HG03175 (cell line): ENCODE results near the gene ZBTB44.

Experiments
- ATAC-seq: cut with Tn5 transposase; IDR thresholded peaks from one replicate; pipeline ENCODE4 v1.9.1; 2021; ENCODE audit warnings: mild to moderate bottlenecking, moderate library complexity; ENCODE audit not compliant: unreplicated experiment

The ZBTB44 gene

DNA sequence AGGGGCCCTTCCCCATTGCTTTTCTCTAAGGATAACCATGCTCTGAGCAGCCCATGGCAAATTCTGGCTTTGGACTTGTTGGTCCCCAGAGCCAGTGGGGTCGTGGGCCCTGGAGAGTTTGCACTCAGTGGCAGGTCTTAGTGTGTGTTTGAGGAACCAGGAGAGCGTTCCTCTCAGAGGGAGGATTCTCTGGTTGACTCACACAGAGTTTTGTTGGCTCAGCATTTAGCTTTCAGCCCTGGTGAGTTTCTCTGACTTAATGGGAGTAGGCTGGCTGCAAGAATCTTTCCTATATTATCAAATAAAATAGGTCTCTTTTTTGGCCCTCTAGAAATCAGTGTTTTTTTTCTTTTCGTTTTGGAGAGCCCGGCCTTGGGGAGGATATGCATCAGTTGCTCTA is 134.2 kb downstream of the ZBTB44 start:
- ATAC-seq = no peak

DNA sequence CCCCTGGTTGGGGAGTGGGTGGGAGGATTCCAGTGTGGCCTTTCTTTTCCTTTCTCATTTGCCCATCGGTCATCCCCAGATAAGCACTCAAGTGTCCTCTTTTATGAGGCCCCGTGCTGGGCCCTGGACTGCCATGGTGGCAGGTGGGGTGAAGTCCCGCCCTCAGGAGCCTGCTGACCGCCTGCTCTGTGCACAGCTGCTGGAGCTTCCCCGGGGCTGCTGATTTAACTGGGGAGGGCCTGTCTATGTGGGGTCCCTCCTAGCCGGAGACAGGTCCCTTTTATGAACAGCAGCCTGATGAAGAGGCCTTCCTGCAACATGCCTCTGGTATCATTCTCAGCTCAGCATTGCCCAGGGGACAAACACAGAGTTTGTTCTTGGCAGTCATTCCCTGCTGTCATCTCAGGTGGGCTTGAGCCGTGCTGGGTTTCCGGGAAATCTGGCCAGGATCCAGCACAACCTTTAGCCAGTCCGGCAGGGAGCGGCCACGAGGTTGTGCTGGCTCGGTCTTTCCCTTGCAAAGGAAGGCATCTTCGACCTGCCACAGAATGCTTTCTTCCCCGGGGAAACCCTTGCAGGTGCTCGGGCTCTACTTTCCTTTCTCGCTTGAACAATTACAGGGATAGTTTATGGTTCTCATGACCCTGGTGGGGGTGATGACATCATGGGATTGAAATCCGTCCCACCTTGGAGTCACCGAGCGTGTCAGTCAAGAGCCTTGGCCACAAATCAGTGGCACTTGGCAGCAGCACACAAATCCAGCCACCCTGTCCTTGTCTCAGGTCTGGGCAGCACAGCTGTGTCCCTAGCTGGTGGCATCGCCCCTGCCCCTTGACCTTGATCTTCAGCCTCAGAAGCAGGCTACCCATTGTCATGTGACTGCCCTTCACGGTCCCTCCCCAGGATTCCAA is 135.1 kb downstream of the ZBTB44 start:
- ATAC-seq = no peak

DNA sequence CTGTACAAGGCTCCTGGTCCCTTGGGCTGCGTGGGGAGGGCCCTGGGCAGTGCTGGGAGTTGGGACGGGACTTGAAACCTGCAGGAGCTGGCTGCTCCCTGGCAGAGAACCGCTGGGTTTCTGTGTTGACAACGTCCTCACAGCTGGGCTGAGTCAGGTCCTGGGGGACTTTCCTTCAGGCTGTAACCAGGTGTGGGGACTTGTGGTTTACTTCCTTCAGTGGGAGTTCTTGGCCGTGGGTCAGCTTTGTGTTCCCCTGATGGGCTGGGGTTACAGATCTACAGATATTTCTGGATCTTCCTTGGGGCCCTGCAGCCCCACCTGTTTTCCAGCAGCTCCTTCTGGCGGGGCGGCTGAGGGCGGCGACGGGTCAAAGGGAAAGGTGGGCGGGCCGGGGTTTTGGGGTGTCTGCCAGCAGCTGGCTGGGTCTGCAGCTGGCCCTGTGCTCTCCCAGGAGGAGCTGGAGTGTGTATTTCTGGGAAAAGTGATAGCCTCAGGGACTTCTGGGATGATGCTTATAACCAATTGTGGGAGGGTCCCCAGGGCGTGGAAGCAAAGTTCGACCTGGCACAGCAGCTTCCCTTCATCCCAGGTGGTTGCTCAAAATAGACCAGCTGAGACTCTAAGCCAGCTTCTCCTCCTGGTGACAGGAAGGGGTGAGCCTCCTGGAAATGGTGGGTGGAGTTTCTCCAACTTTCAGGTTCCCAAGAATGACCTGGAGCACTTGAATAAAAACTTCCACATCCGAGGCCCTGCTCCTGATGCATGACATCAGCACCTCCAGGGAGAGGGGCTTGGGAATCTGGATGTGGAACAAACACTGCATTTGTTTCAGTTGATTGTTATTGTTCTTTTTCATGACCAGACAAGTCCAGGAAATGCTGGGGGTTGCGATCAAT is 136.0 kb downstream of the ZBTB44 start:
- no peak for ATAC-seq

DNA sequence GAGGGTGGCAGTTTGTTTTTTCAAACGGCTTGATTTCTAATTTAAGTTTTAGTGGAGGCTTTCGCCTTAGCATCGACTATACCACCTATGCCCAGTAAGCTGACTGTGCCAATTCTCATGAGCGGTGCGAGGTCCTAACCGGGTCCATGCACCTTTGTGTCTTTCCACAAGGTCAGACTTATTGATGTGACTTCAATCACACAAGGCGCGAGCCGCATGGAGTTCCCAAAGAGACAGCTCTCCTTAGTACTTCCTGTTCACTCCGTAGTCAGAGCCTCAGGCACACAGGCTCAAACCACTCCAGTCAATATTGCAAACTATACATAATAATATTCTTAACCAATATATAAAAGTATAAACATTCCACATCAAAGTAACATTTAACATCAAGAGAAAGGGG is 136.9 kb downstream of the ZBTB44 start:
- ATAC-seq = no peak
